ENCODE measurements around the gene PNKP.

PNKP gene

DNA sequence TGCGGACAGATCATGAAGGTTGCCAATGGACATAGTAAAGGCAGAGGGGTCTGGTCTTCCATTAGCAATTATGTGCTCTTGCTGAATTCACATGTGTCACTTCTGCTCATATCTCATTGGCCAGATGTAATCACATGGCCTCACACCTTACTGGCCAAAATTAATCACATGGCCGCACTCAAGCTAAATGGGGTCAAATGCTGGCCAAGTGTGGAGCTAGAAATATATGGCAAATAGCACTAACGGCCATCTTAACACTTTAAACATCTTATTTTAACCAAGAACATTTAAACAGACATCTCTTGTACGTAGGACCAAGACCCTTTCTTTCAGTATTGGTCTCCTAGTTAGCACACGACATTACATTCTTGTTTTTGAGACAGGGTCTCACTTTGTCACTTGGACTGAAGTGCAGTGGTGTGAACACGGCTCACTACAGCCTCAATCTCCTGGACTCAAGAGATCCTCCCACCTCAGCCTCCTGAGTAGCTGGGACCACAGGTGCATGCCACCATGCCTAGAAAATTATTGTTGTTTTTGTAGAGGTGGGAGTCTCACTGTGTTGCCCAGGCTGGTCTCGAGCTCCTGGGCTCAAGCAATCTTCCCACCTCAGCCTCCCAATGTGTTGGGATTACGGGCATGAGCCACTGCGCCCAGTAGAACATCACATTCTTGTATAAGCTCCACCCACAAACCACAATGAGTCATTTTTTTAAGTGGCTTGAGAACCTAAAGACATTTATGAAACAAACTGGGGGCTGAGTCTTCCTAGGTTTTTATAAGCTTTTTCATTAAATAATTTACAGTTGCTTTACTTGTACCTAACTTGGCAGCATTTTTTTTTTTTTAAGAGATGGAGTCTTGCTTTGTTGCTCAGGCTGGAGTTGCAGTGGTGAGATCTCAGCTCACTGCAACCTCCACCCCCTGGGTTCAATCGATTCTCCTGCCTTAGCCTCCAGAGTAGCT lies 19.4 kb downstream of the PNKP start:
- DNase-seq = no peak

GRCh38 chr19:49846408-49846807 lies 21.0 kb downstream of the PNKP start:
- DNase-seq = no peak

- DNase-seq = no peak
Measured at GRCh38 chr19:49845414-49845813, 22.0 kb downstream of the PNKP start.

- DNase-seq = no peak
Measured at GRCh38 chr19:49844138-49845095, 23.0 kb downstream of the PNKP start.

DNA sequence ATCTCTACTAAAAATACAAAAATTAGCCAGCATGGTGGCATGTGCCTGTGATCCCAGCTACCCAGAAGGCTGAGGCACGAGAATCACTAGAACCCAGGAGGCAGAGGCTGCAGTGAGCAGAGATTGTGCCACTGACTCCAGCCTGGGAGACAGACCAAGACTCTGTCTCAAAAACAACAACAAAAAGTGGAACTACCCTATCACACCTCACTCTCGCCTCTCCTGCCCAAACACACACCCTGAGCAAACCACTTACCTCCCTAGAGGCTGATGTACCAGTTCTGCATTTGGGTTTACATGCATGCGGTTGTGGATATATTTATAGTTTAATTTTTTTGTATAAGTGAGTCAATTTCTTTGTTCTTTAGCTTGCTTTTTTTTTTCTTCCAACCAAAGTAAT lies 24.1 kb downstream of the PNKP start:
- no peak for DNase-seq

GRCh38 chr19:49840736-49841249 lies 26.6 kb downstream of the PNKP start:
- DNase-seq = no peak

GRCh38 chr19:49840321-49840720 lies 27.1 kb downstream of the PNKP start:
- DNase-seq = no peak

DNA sequence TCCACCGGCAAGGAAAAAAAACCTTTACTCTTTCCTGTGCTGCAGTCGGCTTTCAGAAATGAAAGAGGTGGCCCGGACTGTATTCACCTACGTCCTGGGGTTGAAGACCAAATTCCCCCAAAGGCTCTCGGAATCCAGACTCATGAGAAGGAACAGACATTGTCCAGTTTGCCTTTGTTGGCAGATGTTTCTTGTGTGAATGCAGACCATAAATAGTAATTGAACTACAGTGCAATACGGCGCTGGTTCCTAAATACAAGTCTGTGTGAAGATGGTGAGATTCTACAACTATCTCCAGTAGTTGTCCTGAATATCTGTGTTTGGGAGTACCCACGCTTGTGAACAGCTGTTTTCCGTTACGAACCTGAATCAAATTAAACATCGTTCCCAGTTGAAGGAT lies 27.7 kb downstream of the PNKP start:
- no peak for DNase-seq

GRCh38 chr19:49838885-49839588 lies 28.3 kb downstream of the PNKP start:
- DNase-seq = no peak

- DNase-seq = no peak
Measured at GRCh38 chr19:49837425-49837824, 30.0 kb downstream of the PNKP start.

- no peak for DNase-seq
Measured at GRCh38 chr19:49837009-49837310, 30.4 kb downstream of the PNKP start.

GRCh38 chr19:49836176-49837008 lies 31.0 kb downstream of the PNKP start:
- no peak for DNase-seq

DNA sequence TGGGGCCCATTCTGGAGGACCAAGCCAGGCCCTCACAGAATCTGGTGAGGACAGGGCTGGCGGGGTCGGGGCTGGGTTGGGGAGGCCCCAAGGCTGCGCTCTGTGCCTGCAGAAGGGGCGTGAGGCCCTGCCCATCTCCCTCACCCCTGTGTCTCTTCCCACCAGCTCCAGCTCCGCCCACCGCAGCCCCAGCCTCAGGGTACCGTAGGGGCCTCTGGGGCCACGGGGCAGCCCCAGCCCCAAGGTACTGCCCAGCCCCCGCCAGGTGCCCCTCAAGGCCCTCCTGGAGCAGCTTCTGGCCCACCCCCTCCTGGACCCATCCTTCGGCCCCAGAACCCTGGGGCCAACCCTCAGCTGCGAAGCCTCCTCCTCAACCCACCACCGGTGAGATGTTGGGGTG lies 31.8 kb downstream of the PNKP start:
- DNase-seq = no peak

GRCh38 chr19:49833599-49833998 lies 33.8 kb downstream of the PNKP start:
- peak in 1 of 56 donors; percentile 4 for DNase-seq

DNA sequence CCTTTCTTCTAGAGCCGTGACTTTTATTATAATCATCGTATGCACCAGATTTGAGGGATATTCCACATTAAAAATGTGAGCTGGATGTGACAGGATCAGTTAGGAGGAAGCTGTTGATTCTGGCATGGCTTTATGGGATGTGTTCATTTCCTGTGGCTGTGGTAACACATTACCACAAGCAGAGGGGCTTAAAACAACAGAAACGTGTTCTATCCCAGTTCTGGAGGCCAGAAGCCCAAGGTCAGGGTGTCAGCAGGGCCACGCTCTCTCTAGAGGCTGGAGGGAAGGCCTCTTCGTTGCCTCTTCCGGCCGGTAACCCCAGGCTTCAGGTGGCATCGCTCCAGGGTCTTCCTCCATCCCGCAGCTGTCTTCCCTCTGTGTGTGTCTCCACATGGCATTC lies 34.8 kb downstream of the PNKP start:
- no peak for DNase-seq

GRCh38 chr19:49831592-49831991 lies 35.8 kb downstream of the PNKP start:
- DNase-seq = no peak

DNA sequence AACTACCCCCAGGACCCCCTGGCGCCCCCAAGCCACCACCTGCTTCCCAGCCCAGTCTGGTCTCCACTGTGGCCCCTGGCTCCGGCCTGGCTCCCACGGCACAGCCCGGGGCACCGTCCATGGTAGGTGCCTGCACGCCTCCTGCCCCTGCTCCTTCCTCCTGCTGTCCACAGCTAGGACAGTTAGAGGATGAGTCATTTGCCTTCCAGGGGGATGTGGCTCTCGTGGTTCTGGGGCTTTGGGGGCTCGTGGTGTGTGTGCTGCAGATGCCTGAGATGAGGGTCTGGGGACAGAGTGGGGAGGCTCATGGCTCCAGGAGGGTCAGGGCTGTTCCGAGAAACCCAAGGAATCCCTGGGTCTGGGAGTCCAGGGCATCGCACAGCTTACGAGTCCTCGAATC lies 36.6 kb downstream of the PNKP start:
- no peak for DNase-seq

DNA sequence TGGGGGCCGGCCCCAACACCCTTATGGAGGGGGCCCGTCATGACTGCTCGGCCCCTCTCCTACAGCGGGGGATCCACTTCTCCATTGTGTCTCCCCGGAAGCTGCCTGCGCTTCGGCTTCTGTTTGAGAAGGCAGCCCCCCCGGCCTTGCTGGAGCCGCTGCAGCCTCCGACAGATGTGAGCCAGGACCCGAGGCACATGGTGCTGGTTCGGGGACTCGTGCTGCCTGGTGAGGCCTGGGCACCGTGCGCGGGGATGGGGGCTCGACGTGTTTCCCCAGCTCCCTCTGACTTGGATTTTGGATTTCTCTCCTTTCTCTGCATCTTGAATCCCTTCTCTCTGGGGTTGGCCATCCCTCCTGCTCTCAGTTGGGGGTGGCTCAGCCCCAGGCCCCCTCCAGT lies 37.7 kb downstream of the PNKP start:
- DNase-seq = no peak

GRCh38 chr19:49829200-49829599 lies 38.2 kb downstream of the PNKP start:
- no peak for DNase-seq

- no peak for DNase-seq
Measured at GRCh38 chr19:49827034-49827433, 40.3 kb downstream of the PNKP start.

- DNase-seq = no peak
Measured at GRCh38 chr19:49824662-49825061, 42.7 kb downstream of the PNKP start.
